ENCODE results near the gene LRP11.

- TF ChIP-seq GATA2 (IDR thresholded peaks at IDR 0.05; ENCODE audit: low read depth, low read length) (no peak), GATA3 (IDR thresholded peaks at IDR 0.05; ENCODE audit: low read depth, low read length) (no peak)
Observed at GRCh38 chr6:149820506-149820905, 43.7 kb downstream of the LRP11 start.
